GM12873 (cell line): ENCODE data around the gene TRERF1.

Experiments used
- TF ChIP-seq, protein P1 (sequence below): IDR thresholded peaks from 2 replicates; pipeline ENCODE4 v1.5.1; 2012; ENCODE audit warnings: low read depth, mild to moderate bottlenecking, moderate library complexity, low read length, control low read depth; ENCODE audit not compliant: insufficient read depth; ENCODE audit errors: missing control alignments

TRERF1 gene

DNA sequence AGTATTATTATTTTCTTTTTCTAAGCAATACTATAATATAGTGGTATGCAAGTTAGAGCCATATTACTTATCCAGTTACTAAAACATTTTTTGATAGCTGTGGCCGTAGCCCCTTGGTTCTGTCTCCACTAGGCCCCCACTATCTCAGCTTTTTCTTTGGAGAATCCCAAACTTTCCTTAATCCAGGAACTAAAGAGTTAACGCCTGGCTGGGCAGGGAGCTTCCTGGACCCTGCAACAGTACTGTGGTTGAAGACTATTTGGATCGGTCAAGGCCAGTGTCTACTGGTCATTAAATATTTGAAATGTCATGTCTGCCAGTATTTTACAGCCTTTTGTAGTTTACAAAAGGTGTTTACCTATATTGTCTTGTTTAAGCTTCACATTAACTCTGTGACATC lies 20.0 kb upstream of the TRERF1 start:
- TF ChIP-seq, protein P1, sequence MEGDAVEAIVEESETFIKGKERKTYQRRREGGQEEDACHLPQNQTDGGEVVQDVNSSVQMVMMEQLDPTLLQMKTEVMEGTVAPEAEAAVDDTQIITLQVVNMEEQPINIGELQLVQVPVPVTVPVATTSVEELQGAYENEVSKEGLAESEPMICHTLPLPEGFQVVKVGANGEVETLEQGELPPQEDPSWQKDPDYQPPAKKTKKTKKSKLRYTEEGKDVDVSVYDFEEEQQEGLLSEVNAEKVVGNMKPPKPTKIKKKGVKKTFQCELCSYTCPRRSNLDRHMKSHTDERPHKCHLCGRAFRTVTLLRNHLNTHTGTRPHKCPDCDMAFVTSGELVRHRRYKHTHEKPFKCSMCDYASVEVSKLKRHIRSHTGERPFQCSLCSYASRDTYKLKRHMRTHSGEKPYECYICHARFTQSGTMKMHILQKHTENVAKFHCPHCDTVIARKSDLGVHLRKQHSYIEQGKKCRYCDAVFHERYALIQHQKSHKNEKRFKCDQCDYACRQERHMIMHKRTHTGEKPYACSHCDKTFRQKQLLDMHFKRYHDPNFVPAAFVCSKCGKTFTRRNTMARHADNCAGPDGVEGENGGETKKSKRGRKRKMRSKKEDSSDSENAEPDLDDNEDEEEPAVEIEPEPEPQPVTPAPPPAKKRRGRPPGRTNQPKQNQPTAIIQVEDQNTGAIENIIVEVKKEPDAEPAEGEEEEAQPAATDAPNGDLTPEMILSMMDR, result no peak

DNA sequence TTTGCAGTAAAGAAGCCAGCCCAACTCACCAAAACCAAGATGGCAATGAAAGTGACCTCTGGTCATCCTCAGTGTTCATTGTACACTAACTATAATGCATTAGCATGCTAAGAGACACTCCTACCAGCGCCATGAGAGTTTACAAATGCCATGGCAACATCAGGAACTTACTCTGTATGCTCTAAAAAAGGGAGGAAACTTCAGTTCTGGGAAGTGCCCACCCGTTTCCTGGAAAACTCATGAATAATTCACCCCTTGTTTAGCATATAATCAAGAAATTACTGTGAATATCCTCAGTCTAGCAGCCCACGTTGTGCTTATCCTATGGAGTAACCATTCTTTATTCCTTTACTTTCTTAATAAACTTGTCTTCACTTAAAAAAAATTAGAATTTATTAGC lies 19.4 kb upstream of the TRERF1 start:
- TF ChIP-seq, protein P1, result no peak

DNA sequence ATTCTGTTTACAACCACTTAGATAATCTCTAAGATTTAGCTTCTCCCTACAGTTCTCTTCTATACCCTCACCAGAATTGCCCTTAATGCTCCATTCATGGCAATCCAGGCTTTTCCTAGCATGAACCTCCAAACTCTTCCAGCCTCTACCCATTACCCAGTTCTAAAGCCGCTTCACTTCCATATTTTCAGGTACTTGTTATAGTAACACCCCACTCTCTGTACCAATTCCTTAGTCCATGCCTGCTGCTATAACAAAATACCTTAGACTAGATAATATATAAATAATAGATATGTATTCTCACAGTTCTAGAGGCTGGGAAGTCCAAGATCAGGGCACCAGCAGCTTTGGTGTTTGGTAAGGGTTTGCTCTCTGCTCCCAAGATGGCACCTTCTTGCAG lies 16.5 kb upstream of the TRERF1 start:
- TF ChIP-seq, protein P1, result no peak

DNA sequence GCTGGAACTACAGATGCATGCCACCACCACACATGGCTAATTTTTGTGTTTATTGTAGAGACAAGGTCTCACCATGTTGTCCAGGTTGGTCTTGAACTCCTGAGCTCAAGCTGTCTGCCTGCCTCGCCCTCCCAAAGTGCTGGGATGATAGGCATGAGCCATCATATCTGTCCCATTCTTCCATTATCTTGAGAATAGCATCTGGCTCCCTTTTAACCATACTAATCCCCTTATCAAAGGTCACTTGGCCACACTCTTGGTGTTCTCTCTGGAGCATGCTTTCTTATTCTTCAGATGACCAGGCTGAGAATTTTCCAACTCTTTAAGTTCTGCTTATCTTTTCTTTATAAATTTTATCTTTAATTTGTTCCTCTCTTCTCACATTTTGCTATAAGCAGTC lies 15.9 kb upstream of the TRERF1 start:
- TF ChIP-seq, protein P1, result no peak

DNA sequence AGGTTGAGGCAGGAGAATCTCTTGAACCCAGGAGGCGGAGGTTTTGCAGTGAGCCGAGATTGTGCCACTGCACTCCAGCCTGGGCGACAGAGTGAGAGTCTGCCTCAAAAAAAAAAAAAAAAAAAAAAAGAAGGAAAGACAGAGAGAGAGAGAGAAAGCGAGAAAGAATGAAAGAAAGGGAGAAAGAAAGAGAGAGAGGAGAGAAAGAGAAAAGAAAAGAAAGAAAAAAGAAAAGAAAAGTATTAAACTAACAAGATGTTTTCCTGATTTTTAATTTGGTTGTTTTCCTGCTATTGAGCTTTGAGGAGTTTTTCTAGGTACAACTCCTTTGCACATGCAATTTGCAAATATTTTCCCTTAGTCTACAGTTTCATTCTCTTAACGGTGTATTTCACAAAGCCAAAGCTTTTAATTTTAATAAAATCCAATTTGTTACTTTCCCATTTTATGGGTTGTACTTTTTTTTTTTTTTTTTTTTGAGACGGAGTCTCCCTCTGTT lies 10.8 kb upstream of the TRERF1 start:
- TF ChIP-seq, protein P1, result no peak

DNA sequence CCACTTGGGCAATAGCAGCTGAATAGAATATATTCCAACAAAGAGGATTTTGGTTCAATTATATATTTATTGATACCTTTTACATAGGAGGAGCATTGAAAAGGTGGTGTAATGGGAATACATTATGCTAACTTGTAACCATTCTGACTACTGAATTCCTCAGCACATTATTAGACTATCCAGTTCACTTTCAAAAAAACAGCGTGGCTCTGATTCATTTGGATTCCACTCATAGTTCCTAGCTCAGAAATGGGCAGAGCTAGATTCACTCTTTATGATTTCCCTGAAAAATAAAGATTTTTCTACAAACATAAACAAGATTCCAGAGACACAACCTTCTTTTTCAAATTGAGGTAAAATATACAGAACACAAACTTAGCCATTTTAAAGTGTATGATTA lies 9.2 kb upstream of the TRERF1 start:
- TF ChIP-seq, protein P1, result no peak

DNA sequence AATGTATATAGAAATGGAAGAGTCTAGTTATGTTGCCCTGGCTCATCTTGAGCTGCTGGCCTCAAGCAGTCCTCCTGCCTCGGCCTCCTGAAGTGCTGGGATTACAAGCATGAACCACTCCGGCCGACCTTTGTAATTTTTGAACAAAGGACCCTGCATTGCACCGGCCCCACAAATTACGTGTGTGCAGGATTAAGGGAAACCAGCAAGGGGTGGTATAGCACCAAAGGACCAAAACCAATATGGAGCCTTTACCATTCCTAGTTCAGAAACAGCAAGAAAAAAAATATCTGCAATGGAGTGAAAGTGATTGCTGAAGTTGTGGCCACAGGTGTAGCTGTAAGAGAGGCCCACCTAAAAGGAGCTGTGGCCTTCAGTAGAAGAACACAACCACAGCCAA lies 8.2 kb upstream of the TRERF1 start:
- TF ChIP-seq, protein P1, result no peak
